ENCODE measurements around the gene SFI1.

The SFI1 gene

DNA sequence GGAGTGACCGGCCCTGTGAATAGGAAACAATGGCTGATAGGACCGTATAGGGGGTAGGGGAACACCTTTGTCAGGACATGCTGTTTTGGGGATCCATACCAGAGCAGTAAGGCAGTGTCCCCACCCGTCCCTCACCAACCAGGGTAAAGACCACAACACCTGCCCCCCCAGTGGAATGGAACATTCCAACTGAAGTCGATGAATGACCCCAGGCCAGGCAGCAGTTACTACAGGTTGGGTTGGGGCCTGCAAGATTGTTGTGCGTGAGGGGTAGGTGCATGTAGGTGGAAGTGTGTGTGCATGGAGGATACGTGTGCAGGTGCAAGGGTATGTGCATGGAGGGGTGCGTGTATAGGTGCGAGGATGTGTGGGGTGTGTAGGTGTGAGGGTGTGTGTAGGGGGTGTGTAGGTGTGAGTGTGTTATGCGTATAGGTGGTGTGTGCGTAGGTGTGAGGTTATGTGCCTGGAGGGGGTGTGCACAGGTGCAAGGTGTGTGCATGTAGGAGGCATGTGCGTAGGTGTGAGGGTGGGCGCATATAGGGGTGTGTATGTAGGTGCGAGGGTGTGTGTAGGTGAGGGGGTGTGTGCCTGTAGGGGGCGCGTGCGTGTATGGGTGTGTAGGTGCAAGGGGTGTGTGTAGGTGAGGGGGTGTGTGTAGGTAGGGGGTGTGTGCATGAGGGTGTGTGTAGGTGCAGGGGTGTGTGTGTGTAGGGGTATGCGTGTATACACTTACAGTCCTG lies 132.8 kb downstream of the SFI1 start (continued):
- TF ChIP-seq ZBTB11 (tag by site-specific recombination; conservative IDR thresholded peaks at IDR 0.05; ENCODE audit: low read depth) = no peak
- no peak for TF ChIP-seq ZNF510 (tag by site-specific recombination; IDR thresholded peaks at IDR 0.05; ENCODE audit: insufficient replicate concordance)
- TF ChIP-seq ZNF394 (tag by site-specific recombination; IDR thresholded peaks at IDR 0.05; ENCODE audit: borderline replicate concordance) = no peak
- TF ChIP-seq ZFP3 (tag by site-specific recombination; IDR thresholded peaks at IDR 0.05; ENCODE audit: low read depth) = no peak
- no peak for TF ChIP-seq ZFP41 (tag by site-specific recombination; IDR thresholded peaks at IDR 0.05; ENCODE audit: borderline replicate concordance)
- TF ChIP-seq TCF7L2 (IDR thresholded peaks at IDR 0.05; ENCODE audit: borderline replicate concordance, low read depth, low read length) = no peak
- TF ChIP-seq GLI4 (tag by site-specific recombination; IDR thresholded peaks at IDR 0.05) = no peak
- TF ChIP-seq ZNF350 (tag by site-specific recombination; IDR thresholded peaks at IDR 0.05) = no peak
- no peak for TF ChIP-seq TRIM28 (IDR thresholded peaks at IDR 0.05; ENCODE audit: borderline replicate concordance, low read length)
- no peak for TF ChIP-seq ZFP69B (tag by site-specific recombination; IDR thresholded peaks at IDR 0.05)
- TF ChIP-seq ZNF530 (tag by site-specific recombination; IDR thresholded peaks at IDR 0.05; ENCODE audit: low read depth) = no peak
- TF ChIP-seq RBAK (tag by site-specific recombination; IDR thresholded peaks at IDR 0.05) = no peak
- TF ChIP-seq EGR2 (tag by site-specific recombination; IDR thresholded peaks at IDR 0.05; ENCODE audit: low read depth) = peak; percentile 100
- TF ChIP-seq ZNF560 (tag by site-specific recombination; IDR thresholded peaks at IDR 0.05; ENCODE audit: borderline replicate concordance) = no peak
- TF ChIP-seq ZNF488 (tag by site-specific recombination; IDR thresholded peaks at IDR 0.05) = peak; percentile 41; the same call in 1 of the 2 replicates
- TF ChIP-seq GLIS1 (tag by site-specific recombination; IDR thresholded peaks at IDR 0.05) = no peak
- no peak for TF ChIP-seq ZNF174 (tag by site-specific recombination; IDR thresholded peaks at IDR 0.05)
- peak; percentile 67; the same call in 1 of the 2 replicates for TF ChIP-seq ZNF2 (tag by site-specific recombination; IDR thresholded peaks at IDR 0.05)
- no peak for TF ChIP-seq ZNF362 (tag by site-specific recombination; IDR thresholded peaks at IDR 0.05)
- TF ChIP-seq, protein P1, sequence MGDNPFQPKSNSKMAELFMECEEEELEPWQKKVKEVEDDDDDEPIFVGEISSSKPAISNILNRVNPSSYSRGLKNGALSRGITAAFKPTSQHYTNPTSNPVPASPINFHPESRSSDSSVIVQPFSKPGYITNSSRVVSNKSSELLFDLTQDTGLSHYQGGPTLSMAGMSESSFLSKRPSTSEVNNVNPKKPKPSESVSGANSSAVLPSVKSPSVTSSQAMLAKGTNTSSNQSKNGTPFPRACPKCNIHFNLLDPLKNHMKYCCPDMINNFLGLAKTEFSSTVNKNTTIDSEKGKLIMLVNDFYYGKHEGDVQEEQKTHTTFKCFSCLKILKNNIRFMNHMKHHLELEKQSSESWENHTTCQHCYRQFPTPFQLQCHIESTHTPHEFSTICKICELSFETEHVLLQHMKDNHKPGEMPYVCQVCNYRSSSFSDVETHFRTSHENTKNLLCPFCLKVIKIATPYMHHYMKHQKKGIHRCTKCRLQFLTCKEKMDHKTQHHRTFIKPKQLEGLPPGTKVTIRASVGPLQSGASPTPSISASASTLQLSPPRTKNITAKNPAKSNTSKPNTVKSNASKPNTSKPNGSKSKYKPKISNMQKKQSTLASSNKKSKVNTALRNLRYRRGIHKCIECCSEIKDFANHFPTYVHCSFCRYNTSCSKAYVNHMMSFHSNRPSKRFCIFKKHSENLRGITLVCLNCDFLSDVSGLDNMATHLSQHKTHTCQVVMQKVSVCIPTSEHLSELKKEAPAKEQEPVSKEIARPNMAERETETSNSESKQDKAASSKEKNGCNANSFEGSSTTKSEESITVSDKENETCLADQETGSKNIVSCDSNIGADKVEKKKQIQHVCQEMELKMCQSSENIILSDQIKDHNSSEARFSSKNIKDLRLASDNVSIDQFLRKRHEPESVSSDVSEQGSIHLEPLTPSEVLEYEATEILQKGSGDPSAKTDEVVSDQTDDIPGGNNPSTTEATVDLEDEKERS (tag by site-specific recombination; IDR thresholded peaks at IDR 0.05) = no peak
- no peak for TF ChIP-seq ZNF529 (tag by site-specific recombination; IDR thresholded peaks at IDR 0.05; ENCODE audit: insufficient replicate concordance)
- TF ChIP-seq, protein P2, sequence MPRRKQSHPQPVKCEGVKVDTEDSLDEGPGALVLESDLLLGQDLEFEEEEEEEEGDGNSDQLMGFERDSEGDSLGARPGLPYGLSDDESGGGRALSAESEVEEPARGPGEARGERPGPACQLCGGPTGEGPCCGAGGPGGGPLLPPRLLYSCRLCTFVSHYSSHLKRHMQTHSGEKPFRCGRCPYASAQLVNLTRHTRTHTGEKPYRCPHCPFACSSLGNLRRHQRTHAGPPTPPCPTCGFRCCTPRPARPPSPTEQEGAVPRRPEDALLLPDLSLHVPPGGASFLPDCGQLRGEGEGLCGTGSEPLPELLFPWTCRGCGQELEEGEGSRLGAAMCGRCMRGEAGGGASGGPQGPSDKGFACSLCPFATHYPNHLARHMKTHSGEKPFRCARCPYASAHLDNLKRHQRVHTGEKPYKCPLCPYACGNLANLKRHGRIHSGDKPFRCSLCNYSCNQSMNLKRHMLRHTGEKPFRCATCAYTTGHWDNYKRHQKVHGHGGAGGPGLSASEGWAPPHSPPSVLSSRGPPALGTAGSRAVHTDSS (tag by site-specific recombination; IDR thresholded peaks at IDR 0.05) = no peak
- no peak for TF ChIP-seq ZBTB21 (tag by site-specific recombination; IDR thresholded peaks at IDR 0.05)
- TF ChIP-seq SP7 (tag by site-specific recombination; IDR thresholded peaks at IDR 0.05) = no peak
- TF ChIP-seq ELK4 (IDR thresholded peaks at IDR 0.05; ENCODE audit: borderline replicate concordance, low read depth, low read length) = no peak
- no peak for TF ChIP-seq ZBTB49 (tag by site-specific recombination; IDR thresholded peaks at IDR 0.05; ENCODE audit: low read depth)
